HG02852 (cell line): Measurements from ENCODE around the gene SSBP2.

Experiments used
- ATAC-seq: cut with Tn5 transposase; IDR thresholded peaks from one replicate; pipeline ENCODE4 v1.9.1; 2021; ENCODE audit warnings: mild to moderate bottlenecking, moderate library complexity; ENCODE audit not compliant: unreplicated experiment

Gene SSBP2

DNA sequence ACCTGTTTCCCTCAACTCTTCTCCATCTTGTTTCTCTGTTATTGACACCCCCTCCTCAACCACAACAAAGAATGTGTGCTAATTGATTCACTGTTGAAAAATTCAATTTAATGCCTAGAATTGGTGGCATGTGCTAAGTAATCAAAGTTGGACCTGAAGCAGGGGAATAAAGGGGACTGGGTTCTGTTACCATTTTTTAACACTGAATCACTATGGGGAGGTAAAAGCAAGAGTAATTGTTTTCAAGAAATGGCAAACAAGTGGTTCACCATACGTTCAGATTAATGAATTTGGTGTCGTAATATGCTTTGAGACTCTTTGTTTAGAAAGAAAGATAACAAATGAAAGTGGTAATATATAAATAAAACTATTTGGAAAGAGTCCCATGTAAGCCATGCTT is 17.0 kb upstream of the SSBP2 start:
- ATAC-seq, result no peak

DNA sequence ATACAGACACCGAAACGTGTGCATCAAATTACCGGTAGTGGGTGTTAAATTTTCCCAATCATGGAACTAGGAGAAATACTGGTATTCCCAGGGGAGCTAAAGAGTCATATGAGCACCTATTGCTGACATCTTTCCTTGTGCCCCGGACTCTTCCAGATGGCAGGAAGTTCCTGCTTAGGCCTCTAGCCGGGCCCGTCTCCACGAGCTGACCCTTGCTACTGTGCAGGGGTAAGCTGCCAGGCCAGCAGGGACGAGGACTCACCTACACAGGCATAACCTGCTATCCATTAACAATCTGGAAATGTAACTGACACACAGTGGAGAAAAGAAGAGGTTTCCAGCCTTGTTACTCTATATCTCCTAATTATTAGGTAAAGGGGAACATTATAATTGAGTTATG is 16.2 kb upstream of the SSBP2 start:
- no peak for ATAC-seq

DNA sequence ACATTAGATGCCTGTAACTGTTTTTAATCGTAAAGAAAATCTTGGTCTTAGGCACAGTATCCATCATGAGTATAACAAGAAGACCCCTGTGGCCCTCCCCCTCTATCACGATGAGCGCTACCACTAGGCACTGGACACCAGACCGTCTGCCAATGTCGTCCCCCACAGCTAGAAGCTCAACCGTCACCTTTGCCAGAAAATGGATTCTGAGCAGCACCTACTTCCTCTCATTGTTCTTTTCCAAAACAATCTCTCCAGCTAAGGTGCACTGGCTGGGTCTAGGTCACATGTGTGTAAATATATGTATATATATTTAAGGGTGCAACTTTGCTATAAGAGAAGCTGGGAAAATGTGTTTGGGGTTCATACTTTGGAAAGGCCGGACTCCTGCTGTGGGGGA is 15.7 kb upstream of the SSBP2 start:
- ATAC-seq, result no peak

DNA sequence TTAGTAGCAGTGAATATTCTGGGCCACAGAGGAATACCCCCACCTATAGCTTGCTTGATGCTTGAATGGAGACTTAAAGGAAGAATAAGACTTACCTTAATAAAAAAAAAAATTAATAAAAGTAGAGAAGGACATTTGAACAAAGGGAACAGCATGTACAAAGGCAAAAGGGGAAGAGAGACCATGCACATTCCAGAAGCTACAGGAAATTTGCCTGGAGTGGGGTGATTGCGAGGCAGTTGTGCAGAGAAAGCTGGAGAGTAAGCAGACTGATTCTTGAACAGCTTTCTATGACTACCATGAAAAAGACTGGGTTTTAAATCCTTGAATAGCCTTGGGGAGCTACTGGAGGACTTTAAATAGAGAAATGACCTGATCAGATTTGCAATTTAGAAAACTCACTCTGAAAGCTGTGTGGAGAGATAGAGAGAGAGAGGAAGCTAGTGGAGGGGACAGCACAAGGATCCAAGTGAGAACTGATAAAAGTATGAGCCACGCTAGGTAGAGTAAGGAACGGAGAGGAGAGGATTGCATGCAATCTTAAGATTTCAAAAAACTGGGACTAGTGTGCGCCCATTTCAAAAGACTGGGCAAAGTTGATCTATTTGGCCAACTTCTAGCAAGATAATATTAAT is 12.5 kb upstream of the SSBP2 start:
- ATAC-seq, result no peak

DNA sequence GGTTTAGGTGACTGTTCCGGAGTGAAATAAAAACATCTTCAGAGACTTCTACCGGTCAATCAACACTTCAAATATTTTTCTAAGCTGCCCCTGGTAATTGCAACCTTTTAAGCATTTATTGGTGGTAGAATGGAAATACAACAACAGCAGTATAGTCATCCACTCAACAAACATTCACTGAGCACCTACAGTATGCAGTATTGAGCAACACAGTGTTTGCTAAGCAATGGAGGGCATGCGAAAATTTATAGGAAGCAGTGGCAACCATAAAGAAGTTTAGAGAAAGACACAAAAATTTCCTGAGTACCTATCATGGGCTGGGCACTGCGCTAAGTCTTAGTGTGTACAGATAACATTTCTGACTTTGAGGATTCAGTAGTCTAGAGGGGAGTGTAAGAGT is 12.0 kb upstream of the SSBP2 start:
- ATAC-seq, result no peak

DNA sequence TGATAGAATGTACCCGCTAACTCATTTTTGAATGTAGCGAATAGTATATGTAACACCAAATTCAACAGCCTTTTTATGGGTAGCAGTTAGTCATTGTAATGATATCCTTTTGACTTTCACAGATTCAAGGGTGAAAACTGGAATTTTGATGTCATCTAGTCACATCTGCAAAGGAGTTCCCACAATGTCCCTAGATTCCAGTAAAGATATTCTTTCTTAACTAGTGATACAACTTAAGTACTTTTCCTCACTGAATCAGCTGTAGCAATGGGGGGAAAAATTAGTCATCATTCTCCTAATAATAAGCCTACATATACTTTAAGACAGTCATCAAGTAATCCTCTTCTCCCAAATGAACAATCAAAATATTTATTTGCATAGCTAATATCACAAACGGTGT is 11.5 kb upstream of the SSBP2 start:
- ATAC-seq, result no peak

DNA sequence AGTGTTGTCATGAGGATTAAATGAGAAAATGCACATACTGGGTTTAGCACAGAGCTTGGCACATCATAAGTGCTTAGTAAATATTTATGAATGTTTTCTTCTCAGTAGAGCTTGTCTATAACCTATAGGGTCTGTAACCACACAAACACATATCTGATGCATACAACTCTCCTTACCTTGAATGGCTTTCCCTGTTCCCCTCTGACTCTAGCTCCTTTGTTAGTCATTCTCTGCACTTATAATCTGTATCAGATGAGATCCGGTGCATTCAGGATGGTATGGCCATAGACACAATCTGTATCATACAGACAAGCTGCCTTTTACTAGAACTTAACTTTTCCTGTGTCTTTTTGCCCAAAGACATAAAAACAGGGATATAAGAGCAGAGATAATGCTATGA is 11.1 kb upstream of the SSBP2 start:
- ATAC-seq, result no peak

DNA sequence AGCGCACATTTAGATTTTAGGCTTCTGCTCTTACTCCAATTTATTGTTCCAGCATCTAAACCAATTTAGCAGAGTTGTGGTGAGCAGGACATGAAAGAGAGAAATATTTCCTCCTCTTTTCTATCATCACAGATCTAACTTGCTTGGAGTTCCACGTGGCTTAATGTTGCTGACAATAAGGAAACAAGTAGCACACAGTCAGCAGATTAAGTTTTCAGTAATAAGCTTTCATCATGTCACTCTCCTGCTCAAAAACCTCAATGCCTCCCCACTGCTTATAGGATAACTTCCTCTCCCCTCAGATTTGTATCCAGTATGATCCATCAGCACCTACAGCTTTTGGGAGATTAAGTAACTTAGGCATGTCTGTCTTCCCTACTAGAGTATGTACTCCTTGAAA is 10.4 kb upstream of the SSBP2 start:
- no peak for ATAC-seq

DNA sequence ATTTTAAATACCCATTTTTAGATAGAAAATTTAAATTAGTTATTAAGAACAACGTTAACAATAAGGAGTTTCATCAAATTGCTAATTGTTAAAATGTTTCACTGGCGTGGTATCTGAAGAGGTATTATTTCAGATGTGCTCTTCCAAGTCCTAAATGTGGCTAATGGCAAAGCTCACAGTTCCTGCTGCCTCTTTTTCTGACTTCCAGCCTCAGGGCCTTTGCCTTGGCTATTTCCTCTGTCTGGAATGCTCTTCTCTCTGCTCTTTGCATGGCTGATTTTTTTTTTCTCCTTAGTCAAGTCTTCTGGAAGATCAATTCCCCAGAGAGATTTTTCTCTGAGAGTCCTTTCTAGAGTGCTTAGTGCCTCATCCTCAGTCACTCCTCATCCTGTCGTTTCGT is 9.6 kb upstream of the SSBP2 start:
- ATAC-seq, result no peak

DNA sequence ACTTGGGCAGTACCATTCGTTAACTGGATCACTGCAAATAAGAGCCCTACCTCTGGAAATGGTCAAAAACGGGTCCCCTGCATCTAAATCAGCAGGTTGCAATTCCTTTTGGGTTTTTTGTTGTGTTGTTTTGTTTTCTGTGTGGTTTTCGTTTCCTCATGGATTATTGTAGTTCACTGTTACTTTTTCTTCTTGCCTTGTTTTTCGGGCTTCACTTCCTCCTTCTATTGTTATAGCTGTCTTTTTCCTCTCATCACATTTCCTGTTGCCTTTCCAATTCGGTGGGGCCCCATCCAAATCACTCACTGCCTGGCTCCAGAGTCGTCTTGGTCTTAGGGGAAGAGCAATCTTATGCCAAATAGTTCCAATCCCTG is 8.7 kb upstream of the SSBP2 start:
- ATAC-seq, result no peak

DNA sequence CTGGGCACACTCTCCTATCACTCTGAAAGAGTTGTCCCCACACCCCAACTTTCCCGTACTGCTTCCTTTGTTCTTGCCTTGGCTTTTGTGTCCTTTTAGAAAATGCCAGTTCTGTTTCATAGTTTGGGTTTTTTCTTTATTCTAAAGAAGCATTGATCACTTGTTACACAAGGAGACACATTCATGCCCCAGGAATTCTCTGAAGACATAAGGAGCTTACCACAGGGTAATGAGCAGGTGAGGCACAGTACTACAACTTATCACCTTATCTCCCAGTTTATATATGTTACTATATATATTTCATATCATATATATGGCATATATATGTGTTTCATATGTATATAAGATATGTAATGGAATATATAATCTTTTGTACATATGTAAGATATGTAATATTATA is 6.5 kb upstream of the SSBP2 start:
- ATAC-seq, result no peak

DNA sequence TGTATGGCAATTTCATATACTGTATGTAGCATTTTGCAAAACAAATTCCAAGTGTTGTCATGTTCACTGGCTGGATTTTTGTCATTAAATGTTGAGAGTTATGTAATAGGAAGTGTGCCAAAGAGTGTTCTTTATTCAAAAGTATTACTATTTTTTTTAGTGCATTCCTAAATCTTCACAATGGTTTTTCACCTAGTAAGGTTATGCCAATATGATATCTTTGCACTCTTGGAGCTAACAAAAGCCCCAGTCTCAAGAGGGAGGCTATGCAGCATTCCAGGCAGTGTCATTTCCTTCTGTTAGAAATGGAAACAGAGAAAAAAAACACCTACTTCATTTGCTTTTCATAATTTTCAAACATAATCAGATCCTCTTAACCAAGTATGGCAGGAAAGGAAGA is 5.1 kb upstream of the SSBP2 start:
- ATAC-seq, result no peak

DNA sequence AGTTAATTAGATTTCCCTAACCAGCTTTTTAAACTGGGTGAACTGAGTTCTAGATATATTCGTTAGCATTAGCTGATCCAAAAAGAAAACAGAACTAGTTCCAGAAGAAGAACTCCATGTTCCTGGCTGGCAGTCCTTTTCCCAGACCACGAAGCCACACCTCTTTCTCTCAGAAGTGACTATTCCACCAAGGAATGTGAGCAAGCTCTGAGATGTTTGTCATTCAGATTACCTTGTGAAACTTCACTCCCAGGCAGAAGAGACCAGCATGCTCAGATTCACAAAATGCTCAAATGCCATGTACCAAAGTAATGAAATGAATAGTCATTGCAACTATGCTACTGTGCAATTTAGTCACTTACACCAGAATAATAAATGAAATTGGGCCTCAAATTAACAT is 4.4 kb upstream of the SSBP2 start:
- no peak for ATAC-seq

DNA sequence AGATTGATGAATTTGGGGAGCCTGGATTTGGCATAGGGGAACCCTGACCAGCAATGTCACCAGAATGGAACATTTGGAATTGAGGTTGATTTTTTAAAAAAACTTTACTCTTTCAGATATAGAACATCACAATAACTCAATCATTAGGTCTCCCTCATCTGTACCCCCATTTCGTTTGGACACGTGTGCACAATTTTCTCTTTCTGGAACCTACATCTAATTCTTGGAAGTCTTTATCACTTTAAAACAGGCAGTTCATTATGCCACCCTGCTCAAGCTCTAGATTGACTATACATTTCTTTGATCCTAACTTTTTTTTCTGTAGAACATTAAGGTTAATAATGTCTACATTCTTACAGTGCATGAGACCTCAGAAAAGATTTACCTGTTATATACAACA is 3.7 kb upstream of the SSBP2 start:
- no peak for ATAC-seq

DNA sequence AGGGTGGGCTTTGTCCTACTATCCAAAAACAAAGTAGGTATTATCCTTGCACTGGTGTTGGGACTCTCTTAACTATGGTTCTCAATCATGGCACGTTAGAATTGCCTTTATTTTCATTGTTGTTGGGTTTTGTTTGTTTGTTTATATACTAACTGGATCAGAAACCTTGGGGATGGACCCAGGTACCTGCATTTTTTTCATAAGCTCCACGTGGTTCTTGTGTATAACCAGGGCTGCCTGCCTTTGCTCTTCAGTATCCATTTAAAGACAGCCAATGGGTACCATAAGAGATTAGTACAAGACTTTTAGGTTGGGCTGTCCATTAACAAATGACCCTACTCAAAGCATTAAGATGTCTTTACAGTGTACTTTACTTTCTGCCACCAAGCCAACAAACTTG is 2.5 kb upstream of the SSBP2 start:
- no peak for ATAC-seq

DNA sequence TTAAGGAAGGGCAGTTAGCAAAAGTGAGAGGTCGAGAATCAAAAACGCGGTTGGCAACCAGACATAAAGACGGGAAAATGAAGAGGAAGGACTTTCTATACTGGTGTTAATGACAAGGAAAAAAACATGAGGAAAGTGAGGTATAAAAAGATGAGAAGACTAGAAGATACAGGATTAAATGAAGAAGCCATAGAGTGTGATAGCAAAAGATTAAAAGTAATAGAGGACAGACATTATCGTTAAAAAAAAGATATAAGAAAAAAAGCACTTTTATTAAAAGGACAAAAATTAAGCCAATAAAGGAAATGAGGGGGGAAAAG is 1.7 kb upstream of the SSBP2 start:
- ATAC-seq, result no peak

DNA sequence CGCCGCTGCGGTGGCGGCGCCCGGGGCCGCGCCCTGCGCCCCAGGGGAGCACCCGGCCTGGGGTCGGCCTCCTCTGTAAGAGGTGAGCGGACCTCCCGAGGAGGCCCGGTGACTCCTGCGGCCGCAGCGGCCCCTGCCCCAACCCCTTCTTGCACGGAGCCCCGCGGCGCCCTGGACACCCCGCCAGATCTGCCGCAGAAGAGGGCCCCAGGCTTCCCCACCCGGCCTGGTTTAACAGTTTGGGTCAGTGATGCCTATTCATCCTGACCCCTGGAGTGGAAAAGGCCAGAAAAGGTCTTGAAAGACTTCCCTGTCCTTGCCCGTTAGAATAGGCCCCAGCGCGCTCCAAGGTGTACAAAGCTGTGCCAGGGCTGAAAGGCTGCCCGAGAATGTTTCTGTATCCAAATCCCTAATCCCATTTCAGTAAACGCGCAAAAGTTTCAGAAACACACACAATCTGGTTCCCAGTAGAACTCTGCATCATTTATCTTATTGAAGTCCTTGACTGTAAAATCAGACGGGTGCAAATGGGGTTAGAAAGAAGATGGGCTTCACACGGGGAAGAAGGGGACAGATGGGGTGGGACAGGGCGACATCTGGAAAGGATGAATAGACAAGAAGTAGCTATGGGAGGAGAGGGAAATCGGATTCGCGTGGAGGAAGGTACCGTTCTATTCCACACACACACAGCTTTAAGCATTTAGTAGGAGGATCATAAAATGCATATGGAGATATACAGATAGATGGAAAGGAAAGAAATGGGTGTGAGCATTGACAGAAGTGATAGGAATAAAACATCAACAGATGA is 1.1 kb upstream of the SSBP2 start:
- ATAC-seq, result no peak

DNA sequence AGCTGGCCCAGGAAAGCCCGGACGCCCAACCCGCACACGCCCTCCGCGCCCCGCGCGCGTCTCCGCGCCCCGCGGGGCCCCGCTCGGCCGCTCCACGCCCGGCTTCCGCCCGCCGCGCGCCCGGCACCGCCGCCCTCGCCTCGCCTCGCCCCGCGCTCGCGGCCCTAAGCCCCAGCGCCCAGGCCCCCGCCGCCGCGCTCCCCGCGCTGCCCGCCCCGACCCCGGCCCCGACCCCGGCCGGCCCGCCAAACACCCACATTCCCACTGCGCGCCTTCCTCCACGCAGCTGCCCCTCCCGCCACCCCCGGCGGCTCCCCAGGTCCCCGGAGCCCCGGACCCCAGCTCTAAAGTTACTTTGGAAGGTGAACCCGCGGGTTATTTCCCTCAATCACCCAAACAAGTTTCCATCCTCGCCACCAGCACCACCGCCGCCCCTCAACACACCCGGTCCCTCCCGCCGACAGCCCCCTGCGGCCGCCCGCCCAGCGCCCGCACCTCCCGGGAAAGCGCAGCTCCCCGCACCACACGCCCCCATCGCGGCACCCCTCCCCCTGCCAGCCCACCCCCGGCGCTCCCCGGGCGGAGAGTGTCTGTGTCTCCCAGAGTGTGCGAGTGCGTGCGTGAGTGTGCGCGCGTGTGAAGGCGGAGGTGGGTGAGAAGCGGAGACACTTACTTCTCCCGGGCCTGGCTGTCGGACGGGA is 439 bp downstream of the SSBP2 start:
- ATAC-seq, result peak; percentile 13

DNA sequence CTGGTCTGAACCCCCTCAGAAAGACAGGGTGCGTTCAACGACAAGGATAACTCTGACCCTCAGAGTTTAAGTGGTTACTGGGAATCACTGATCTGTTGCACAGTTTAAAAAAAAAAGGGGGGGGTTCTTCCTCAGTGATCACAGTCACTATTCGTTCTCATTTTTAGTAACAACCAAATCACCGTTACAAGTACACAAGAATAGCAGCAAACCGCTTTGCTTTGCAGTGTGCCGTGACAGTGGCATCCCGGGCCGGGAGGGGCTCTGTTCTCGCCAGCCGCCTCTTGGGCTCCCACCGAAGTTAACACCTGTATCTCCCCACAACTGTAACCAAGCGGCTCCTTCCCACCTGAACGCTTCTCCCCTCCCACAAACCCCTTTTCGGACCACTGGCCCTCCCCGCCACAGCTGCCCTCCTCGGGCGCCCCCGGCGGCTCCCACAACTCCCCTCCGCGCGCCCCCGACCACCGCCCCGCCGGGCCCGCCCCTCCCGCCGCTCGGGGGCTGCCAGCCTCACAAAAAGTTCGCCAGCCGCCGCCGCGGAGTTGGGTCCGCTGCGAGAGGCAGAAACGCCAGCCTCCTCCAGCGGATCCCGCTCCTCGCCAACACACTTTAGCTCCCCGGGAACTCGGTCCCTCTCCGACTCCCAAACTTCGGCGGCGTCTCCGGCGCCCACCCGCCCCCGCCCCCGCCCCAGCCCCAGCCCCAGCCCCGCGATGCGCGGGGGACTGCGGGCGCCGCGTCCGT is 1.2 kb downstream of the SSBP2 start:
- ATAC-seq, result peak; percentile 49

DNA sequence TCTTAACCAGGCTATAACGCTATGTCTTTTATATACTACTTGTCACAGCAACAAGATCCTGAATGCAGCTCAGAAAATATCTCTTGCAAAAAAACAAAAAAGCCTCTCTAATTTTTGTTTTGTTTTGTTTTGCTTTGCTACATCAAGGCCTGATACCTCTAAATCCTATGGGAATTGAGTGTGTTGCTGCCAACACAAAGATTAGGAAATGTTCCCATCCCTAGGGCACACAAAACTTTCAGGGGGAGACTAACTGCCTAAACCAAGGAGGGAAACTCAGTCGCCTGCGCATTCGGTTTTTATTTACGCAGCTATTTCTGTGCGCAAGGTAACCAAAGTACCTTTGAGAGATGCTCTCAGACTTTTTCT is 1.7 kb downstream of the SSBP2 start:
- no peak for ATAC-seq

DNA sequence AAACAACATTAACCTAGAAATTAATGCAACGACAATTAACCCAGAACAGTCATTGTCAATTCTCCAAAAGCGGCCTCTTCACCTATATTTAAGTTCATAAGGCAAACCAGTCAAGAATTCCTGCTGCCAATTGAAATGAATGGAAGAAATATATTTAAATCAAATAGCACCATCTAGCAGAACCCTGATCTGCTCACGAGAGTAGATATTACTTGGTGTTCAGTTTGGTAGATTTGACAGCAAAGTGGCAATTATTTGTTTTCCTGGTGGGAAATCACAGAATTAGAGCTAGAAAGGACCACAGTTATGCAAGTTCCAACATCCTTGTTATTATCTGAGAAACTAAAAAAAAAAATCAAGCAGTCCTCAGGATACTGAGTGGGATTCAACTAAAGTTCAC is 2.3 kb downstream of the SSBP2 start:
- no peak for ATAC-seq

DNA sequence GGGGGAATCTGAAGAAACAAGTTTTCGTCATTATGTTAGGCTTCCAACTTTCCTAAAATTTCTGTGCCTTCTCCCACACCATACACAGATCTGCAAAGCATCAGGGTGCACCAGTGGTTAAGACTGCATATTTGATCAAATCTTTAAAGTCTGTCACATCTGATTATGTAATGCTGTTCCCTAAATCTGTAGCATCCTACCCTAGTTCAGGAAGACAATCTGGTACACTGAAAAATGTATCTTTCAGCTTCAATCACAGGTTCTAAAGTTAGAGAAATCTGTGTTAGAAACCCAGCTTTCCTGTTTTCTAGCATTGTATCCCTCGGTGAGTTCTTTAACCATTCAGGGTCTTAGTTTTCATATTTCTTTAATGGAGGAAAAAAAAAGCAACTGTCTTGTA is 3.9 kb downstream of the SSBP2 start:
- ATAC-seq, result no peak
